GM18520 (cell line): ENCODE results near the gene NR2F1.

ENCODE experiments used
- ATAC-seq: cut with Tn5 transposase; IDR thresholded peaks from one replicate; pipeline ENCODE4 v1.9.1; 2021; ENCODE audit not compliant: unreplicated experiment

NR2F1 gene

DNA sequence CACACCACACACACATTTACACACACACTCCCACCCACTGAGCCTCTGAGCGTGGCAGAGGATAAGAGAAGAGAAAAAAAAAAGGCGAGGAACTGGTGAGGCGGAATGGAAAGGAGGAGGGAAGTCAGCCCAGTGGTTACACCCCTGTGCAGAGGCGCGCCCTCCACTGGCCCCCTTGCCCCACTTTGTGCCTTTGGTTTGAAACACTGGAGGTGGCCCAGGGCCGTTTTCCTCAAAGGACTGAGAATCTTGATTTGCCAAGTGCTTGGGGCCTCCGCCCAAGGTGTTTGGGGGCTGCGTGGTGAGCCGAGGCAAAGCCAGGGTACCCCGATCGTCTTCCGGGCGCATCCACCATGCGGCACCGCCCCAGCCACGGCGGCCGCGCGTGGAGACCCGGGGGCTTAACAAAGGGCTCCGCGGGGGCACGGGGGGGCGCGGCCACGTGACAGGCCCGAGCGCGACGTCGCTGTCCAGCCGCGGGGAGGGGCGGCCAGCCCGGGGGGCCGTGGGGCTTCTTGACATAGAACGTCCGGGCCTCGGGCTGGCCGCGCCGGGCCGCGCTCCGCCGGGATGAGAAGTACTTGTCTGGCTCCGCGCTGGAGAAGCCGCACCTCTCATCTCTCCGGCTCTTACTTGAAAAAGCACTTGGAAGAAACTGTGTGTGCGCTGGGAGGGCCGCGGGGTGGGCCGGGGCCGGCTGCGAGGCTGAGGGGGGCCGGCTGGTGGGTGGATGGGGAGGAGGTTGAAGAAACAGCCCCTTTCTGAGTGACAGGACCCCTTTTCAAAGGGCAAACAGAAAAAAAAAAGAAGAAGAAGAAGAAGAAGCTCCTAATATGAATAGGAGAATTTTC lies 21.0 kb downstream of the NR2F1 start:
- no peak for ATAC-seq

DNA sequence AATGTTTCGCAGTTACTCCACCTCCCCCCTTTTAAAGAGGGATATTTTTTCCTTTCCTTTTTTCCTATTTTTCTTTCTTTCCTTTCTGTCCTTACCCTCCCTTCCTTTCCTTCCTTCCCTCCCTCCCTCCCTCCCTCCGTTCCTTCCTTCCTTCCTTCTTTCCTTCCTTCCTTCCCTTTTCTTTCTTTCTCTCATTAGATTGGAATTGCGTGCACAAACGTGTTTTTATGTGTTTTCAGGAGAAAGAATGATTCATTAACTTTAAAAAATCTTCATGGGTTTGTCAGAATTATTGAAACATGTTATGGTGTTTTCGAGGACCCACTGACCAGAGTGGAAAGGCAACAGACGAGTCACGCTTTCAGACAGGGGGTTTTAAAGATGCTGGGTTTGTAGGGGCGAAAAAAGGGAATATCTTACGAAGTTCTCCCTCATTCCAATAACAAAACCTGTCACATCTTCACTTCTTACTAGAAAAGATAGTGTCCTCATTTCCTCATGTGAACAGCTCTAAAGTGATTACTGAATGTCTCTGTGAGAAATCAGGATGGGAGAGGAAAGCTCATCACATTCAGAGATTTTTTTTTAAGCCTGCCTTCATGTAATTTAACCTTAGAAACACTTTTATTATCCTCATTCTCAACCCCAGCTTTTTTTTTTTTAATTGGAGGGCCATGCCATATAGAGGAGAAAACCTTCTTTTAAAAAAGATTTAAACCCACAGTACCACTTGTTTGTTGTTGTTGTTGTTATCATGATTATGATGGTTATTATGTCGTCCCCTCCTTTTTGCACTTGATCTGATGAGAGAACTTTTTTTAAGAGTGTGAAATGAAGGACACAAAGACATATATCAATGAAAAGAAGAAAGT lies 21.9 kb downstream of the NR2F1 start:
- ATAC-seq: no peak

DNA sequence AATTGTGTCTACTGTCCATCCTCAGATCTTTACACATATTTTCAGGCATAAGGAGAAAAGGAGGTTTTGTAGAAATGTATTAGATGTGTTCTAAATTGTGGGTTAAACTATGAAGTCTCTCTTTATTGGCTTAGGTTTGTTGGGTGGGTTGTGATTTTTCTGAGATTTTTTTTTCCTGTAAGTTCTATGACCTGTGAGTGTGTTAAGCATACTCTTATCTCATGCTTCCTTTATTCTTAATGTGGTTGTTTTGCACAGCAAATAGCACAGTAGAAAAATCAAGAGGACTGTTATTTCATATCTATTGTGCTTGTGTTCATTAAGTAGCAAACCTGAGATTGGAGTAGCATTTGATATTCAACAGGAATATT lies 23.3 kb downstream of the NR2F1 start:
- ATAC-seq: no peak

- peak; percentile 75 for ATAC-seq
These were observed 24.6 kb downstream of the NR2F1 start for GRCh38 chr5:93607367-93608258.

GRCh38 chr5:93608855-93609254 lies 25.8 kb downstream of the NR2F1 start:
- ATAC-seq: no peak

DNA sequence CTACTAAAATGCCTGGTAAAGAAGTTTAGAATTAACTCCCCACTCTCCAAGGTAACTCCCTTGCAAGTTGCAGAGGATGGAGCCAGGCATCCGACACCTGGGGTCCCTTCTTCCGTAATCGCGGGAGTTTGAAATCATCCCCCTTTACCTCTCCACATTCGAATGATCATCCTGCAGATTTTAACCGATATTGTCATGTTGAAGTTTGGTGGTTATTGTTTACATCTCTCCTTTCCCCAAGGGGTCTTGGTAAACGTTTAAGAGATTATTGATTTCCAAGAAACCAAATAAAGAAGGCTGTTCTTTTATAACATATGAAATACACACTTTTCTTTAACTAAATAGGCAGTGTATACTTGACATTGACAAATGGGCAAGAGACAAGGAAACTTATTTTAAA lies 26.7 kb downstream of the NR2F1 start:
- no peak for ATAC-seq

GRCh38 chr5:93610581-93611272 lies 27.7 kb downstream of the NR2F1 start:
- ATAC-seq: no peak

DNA sequence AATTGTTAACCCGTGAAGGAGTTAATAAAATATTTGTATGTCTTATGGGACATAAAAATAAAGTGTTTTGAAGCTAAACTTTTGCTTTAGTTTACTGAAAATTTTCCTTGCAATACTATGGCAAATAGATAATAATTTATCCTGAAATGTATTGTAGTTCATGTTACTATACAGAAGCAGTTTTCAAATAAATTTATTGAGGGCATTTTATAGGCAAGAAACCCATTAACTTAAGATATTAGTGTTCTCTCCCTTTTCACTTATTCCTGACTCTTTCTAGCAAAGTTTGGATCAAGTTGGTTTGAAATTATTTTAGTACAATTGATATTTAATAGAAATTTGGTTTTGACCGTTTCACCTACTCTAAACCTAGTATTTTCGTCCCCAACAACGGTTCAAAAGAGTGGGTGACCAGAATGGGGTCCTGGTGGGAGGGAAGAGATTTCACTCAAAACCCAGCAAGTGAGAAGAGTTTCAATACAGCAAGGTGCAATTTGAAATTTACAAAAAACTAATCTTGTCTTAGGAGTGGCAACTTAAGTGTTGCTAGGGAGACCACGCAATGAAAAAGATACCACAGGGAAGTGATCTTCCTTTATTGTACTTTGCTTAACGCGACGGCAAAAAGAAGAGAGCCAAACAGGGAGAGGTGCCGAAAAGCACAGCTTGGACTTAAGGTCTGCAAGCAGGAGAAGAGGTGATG lies 28.4 kb downstream of the NR2F1 start:
- no peak for ATAC-seq

- no peak for ATAC-seq
These were observed 29.2 kb downstream of the NR2F1 start for GRCh38 chr5:93611976-93612854.

DNA sequence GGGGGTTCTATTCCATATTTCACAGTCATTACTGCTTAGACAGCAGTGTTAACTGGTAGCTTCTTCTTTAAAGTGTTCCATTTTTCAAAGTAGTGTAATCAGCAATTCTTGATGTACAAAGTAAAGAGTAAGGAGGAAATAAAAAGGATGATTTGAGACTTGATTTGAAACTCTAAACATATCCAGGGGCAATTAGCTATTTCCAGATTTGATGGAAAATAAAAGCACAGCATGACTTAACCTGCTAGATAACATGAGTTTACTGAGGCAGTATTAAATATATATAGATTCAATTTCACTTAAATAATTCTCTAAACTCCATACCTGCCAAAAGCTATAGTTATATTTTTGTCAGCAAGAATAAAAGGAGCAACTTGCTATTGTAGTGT lies 29.8 kb downstream of the NR2F1 start:
- ATAC-seq: no peak

- no peak for ATAC-seq
These were observed 33.6 kb downstream of the NR2F1 start for GRCh38 chr5:93616538-93617174.

DNA sequence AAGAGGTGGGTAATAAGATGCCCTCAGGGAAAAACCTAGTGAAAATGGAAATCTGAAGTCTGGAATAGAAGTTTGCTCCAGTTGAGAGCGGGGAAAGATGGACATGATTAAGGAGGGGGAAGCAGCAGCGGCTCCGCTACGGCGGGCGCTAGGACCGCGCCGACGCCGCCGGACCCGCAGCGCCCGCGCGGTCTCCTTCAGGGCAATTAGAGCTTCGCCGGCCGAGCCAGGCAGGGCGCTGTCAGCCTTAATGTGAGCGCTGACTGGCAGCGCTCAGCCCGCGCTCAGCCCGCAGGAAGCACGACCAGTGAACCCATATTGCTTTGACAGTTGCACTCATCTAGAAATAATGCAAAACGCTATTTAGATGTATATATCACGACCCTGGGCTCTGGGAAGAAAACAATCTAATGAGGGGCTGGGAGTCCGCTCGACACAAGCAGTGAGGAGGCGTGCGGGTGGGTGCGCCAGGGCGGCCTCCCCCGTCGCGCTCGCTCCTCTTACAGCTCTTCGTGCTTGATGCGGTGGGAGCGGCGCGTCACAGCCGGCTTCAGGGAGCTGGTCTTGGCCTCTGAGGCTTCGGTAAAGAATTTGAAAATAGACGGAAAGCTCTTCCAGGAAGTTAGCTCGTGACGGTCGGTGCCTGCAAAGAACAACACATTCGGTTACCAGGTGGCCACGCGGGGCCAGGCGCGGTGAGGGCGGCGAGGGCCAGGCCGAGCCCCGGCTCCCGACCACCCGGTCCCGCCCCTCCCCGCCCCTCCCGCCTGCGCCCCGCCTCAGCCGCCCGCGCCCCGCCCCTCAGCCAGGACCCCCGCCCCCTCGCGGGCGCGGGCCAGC lies 37.7 kb downstream of the NR2F1 start:
- ATAC-seq: peak; percentile 98

DNA sequence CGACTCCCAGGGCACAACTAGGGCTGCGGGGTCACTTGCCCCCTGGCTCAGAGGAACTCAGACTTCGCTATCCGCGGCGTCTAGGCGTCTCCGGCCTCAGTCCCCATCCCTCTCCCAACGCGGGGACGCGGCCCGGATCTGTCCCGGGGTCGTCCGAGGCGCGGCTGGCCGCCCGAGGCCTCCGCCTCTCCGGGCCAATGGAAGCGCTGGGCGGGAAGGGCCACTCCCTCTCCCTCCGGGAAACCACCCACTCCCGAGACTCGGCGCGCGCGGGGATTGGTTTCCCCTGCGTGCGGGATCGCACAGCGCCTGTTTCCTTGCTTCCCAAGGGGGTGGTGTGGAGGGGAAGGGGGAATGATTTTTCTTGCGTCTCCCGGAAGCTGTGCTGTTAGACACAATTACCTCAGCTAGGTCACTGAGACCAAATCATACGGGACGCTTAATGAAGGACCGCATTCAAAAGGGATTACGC lies 38.3 kb downstream of the NR2F1 start:
- peak; percentile 2 for ATAC-seq

DNA sequence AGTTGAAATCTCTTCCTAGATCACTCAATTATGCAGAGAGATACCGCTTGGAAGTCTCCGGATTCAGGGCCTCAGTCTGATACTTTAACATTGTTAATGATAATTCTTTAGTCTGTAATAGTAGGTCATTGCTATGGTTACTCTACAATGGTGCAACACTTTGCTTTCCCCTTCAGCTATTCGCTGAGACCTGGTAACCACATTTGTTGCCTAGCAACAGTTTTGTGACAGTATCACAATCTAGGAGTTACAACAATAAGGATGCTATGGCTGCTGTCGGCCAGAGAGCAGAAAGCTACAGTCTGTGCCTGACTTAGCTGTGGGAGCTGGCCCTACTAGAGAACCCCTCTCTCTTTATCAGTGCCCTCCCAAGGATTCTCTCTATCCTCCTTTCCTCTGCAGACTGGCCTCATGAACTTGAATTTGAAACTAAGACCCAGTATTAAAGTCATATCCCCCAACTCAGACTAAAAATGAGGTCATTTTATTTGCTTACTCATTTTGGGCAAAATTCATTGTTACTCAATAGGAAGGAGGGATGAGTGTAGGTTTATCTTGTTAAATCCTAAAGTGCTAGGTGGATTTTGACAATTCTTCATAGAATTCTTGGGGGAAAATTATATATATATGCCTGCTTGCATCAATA lies 39.3 kb downstream of the NR2F1 start:
- no peak for ATAC-seq

- ATAC-seq: no peak
These were observed 40.1 kb downstream of the NR2F1 start for GRCh38 chr5:93623153-93623552.

DNA sequence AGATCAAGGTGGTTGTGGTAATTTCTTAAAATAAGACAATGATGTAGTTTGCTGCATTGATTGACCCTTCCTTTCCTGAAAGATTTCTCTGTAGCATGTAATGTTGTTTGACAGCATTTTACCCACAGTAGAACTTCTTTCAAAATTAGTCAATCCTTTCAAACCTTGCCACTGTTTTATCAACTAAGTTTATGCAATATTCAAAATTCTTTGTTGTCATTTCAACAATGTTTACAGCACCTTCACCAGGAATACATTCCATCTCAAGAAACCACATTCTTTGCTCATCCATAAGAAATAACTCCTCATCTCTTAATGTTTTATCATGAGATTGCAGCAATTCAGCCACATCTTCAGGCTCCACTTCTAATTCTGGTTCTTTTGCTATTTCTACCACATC lies 43.8 kb downstream of the NR2F1 start:
- ATAC-seq: no peak

DNA sequence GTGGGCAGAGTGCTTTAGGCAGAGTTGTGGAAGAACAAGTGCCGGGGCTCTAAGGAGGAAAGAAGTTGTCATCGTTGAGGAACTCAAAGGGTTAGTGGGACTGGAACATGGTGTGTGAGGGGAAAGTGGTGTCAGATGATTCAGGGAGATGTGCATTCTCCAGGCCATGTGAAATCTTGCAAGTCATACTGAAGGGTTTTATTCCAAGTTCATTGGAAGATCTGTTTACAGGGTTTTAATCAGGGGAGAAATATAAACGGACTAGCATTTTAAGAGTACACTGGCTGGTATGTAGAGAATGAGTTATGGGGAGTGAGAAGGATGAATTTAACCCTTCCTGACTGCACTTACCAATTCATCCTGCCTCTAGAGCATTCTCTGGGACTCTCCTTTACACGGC lies 49.3 kb downstream of the NR2F1 start:
- no peak for ATAC-seq
